HepG2 (cell line): Measurements from ENCODE around the gene MPIG6B. TPM values are rescaled to one million over a fixed set of nuclear protein-coding genes. Genes with fewer than 3 reads are reported as not detected.

Experiments used
- EP300 ChIP-seq, 3 experiments: sonication (generic) in 1 of 3; formaldehyde crosslinking in 1 of 3; IDR thresholded peaks; 2 replicates each; pipeline versions ENCODE4 v1.5.1 to v1.6.1; 2011 to 2020; ENCODE audit warnings: low read depth in 2 of 3, low read length in 2 of 3, borderline replicate concordance in 1 of 3, improper control_type of control experiment in 1 of 3, mild to moderate bottlenecking in 1 of 3, missing genetic modification reagents in 1 of 3, moderate library complexity in 1 of 3
- KDM2A ChIP-seq: sonication (generic); formaldehyde crosslinking; IDR thresholded peaks from 2 replicates; pipeline ENCODE4 v1.4.0; 2020; ENCODE audit warnings: low read depth, missing genetic modification reagents, borderline replicate concordance
- KMT2B ChIP-seq: IDR thresholded peaks from 2 replicates; pipeline ENCODE4 v1.6.1; 2016; ENCODE audit warnings: missing genetic modification reagents, missing compliant biosample characterization
- MATR3 ChIP-seq: sonication (generic); formaldehyde crosslinking; IDR thresholded peaks from 2 replicates; pipeline ENCODE4 v1.4.0; 2020; ENCODE audit warnings: missing genetic modification reagents
- MIXL1 ChIP-seq: IDR thresholded peaks from 2 replicates; pipeline ENCODE4 v1.6.1; 2016
- PHF21A ChIP-seq: sonication (generic); formaldehyde crosslinking; IDR thresholded peaks from 2 replicates; pipeline ENCODE4 v1.5.0; 2020; ENCODE audit warnings: mild to moderate bottlenecking, missing genetic modification reagents
- RAD51 ChIP-seq: fragments of 450-650 bp; IDR thresholded peaks from 2 replicates; pipeline ENCODE4 v1.6.1; 2016; ENCODE audit warnings: borderline replicate concordance
- TBL1XR1 ChIP-seq: fragments of 150-350 bp; IDR thresholded peaks from 2 replicates; pipeline ENCODE4 v1.6.1; 2014; ENCODE audit warnings: borderline replicate concordance, low read length; ENCODE audit not compliant: partially characterized antibody
- ZBTB21 ChIP-seq: sonication (generic); formaldehyde crosslinking; IDR thresholded peaks from 2 replicates; pipeline ENCODE4 v1.4.0; 2020; ENCODE audit warnings: missing genetic modification reagents
- ZFP62 ChIP-seq: sonication (generic); formaldehyde crosslinking; IDR thresholded peaks from 2 replicates; pipeline ENCODE4 v1.4.0; 2020; ENCODE audit warnings: missing genetic modification reagents
- ZNF253 ChIP-seq: sonication (generic); formaldehyde crosslinking; IDR thresholded peaks from 2 replicates; pipeline ENCODE4 v1.8.0; 2022; ENCODE audit warnings: mild to moderate bottlenecking, missing genetic modification reagents, borderline replicate concordance
- ZNF282 ChIP-seq: fragments of 450-650 bp; IDR thresholded peaks from 2 replicates; pipeline ENCODE4 v1.6.1; 2018; ENCODE audit not compliant: partially characterized antibody
- ZNF33A ChIP-seq: sonication (generic); formaldehyde crosslinking; IDR thresholded peaks from 2 replicates; pipeline ENCODE4 v1.5.1; 2020; ENCODE audit warnings: missing genetic modification reagents, mild to moderate bottlenecking, moderate library complexity, borderline replicate concordance
- polyA plus RNA-seq, 8 experiments: library from polyadenylated mRNA; depleted of rRNA in 3 of 8; stranded (reverse) in 7 of 8; unstranded in 1 of 8; fragments of >200 nt; fragmentation: Illumina TruSeq in 4 of 8; extraction: Trizol in 4 of 8; gene quantifications; 2 replicates each; pipeline versions ENCODE4 v1.2.1 to v1.2.3, GENCODE V29; 2011 to 2016; ENCODE audit warnings: low read depth in 4 of 8, missing spikeins in 1 of 8, mixed read lengths in 1 of 8; ENCODE audit not compliant: insufficient read depth in 1 of 8
- total RNA-seq, 5 experiments: library from RNA; depleted of rRNA; stranded (reverse); fragments of >200 nt; fragmentation: Illumina TruSeq; extraction: Trizol; gene quantifications; 2 replicates each; pipeline ENCODE4 v1.2.3, GENCODE V29; 2016; ENCODE audit warnings: low read depth in 1 of 5
- TF ChIP-seq, protein P1 (sequence below): sonication (generic); formaldehyde crosslinking; IDR thresholded peaks from 2 replicates; pipeline ENCODE4 v1.4.0; 2020; ENCODE audit warnings: low read depth, mild to moderate bottlenecking, missing genetic modification reagents
- TF ChIP-seq, protein P2 (sequence below): sonication (generic); formaldehyde crosslinking; IDR thresholded peaks from 2 replicates; pipeline ENCODE4 v1.4.0; 2020; ENCODE audit warnings: missing genetic modification reagents
- TF ChIP-seq, protein P3 (sequence below), 2 experiments: sonication (generic) in 1 of 2; formaldehyde crosslinking in 1 of 2; IDR thresholded peaks; 2 replicates each; pipeline versions ENCODE4 v1.4.0 to v1.6.1; 2016 to 2020; ENCODE audit warnings: borderline replicate concordance in 1 of 2, low read depth in 1 of 2, mild to moderate bottlenecking in 1 of 2, missing genetic modification reagents in 1 of 2
- TF ChIP-seq, protein P4 (sequence below): sonication (generic); formaldehyde crosslinking; IDR thresholded peaks from 2 replicates; pipeline ENCODE4 v1.4.0; 2020; ENCODE audit warnings: missing genetic modification reagents; ENCODE audit errors: not compliant biosample characterization

MPIG6B gene
- total and polyA plus RNA-seq, 2 of the 13 experiments (the other 11 are each of a cell fraction or from before 2014, with no cell fraction given) = not detected

DNA sequence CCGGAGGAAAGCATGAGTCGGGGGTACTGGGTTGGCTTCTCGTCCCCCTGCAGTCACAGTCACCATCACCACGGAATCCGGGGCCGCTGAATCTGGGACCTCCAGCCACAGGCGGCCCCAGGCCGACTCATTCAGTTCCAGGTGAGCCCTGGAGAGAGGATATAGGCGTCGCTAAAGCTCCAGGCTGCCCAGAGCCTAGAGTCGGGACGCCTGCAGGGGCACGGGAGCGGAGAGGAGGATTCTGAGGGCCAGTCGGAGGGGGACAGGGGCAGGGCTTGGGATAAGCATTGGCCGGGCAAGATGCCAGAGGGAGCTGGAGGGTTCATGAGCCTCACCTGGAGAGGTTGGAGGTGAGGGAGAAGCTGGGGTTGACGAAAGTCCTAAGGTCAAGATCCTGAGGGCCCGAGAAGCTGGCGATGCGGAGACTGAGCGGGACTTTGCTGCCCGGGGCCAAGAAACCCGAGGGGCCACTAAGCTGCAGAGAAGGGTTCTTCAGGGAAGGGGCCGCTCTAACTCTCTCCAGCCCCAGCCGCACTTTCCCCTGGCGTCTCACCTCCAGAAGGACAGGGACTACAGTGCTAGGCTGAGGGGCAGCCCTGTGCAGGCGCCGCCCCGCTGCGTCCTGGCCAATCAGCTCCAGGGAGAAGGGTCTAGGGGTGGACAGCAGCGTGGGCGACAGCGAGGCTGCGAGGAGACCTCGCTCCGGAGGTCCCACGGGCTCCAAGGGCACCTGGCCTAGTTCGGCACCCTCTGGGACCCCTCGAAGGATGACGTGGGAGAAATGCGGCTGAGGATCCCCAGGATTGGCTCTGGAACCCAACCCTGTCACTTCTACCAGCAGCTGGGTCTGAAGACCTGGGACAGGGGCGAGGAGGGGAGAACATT, 43.0 kb downstream of the MPIG6B start (continued):
- no peak for TF ChIP-seq RAD51
- TF ChIP-seq, protein P1, sequence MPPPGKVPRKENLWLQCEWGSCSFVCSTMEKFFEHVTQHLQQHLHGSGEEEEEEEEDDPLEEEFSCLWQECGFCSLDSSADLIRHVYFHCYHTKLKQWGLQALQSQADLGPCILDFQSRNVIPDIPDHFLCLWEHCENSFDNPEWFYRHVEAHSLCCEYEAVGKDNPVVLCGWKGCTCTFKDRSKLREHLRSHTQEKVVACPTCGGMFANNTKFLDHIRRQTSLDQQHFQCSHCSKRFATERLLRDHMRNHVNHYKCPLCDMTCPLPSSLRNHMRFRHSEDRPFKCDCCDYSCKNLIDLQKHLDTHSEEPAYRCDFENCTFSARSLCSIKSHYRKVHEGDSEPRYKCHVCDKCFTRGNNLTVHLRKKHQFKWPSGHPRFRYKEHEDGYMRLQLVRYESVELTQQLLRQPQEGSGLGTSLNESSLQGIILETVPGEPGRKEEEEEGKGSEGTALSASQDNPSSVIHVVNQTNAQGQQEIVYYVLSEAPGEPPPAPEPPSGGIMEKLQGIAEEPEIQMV (CRISPR knock-in tag) = no peak; the same call in 1 of the 2 replicates
- no peak for TF ChIP-seq ZNF282
- TF ChIP-seq, protein P2, sequence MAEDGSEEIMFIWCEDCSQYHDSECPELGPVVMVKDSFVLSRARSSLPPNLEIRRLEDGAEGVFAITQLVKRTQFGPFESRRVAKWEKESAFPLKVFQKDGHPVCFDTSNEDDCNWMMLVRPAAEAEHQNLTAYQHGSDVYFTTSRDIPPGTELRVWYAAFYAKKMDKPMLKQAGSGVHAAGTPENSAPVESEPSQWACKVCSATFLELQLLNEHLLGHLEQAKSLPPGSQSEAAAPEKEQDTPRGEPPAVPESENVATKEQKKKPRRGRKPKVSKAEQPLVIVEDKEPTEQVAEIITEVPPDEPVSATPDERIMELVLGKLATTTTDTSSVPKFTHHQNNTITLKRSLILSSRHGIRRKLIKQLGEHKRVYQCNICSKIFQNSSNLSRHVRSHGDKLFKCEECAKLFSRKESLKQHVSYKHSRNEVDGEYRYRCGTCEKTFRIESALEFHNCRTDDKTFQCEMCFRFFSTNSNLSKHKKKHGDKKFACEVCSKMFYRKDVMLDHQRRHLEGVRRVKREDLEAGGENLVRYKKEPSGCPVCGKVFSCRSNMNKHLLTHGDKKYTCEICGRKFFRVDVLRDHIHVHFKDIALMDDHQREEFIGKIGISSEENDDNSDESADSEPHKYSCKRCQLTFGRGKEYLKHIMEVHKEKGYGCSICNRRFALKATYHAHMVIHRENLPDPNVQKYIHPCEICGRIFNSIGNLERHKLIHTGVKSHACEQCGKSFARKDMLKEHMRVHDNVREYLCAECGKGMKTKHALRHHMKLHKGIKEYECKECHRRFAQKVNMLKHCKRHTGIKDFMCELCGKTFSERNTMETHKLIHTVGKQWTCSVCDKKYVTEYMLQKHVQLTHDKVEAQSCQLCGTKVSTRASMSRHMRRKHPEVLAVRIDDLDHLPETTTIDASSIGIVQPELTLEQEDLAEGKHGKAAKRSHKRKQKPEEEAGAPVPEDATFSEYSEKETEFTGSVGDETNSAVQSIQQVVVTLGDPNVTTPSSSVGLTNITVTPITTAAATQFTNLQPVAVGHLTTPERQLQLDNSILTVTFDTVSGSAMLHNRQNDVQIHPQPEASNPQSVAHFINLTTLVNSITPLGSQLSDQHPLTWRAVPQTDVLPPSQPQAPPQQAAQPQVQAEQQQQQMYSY (CRISPR knock-in tag) = no peak
- TF ChIP-seq ZBTB21 = no peak
- TF ChIP-seq ZNF33A (CRISPR knock-in tag) = no peak
- TF ChIP-seq, protein P3, sequence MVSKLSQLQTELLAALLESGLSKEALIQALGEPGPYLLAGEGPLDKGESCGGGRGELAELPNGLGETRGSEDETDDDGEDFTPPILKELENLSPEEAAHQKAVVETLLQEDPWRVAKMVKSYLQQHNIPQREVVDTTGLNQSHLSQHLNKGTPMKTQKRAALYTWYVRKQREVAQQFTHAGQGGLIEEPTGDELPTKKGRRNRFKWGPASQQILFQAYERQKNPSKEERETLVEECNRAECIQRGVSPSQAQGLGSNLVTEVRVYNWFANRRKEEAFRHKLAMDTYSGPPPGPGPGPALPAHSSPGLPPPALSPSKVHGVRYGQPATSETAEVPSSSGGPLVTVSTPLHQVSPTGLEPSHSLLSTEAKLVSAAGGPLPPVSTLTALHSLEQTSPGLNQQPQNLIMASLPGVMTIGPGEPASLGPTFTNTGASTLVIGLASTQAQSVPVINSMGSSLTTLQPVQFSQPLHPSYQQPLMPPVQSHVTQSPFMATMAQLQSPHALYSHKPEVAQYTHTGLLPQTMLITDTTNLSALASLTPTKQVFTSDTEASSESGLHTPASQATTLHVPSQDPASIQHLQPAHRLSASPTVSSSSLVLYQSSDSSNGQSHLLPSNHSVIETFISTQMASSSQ (IDR thresholded peaks at IDR 0.05; ENCODE audit: low read depth) = no peak
- TF ChIP-seq, protein P3 (CRISPR knock-in tag; IDR thresholded peaks at IDR 0.05; ENCODE audit: borderline replicate concordance) = peak; percentile 51; the same call in 1 of the 2 replicates
- peak; percentile 68; the same call in 1 of the 2 replicates for TF ChIP-seq KDM2A (CRISPR knock-in tag)
- no peak for TF ChIP-seq TBL1XR1
- TF ChIP-seq ZNF253 (CRISPR knock-in tag) = no peak
- no peak for TF ChIP-seq ZFP62
- TF ChIP-seq MATR3 = no peak
- TF ChIP-seq MIXL1 (CRISPR knock-in tag) = 0 out of 2 replicates have a peak, but pooled peaks have one; percentile 27
- no peak for TF ChIP-seq EP300 (IDR thresholded peaks at IDR 0.05; ENCODE audit: low read depth in 2 of 2, low read length in 2 of 2)
- TF ChIP-seq EP300 (CRISPR knock-in tag; IDR thresholded peaks at IDR 0.05; ENCODE audit: borderline replicate concordance) = no peak
- TF ChIP-seq KMT2B (CRISPR knock-in tag) = 0 out of 2 replicates have a peak, but pooled peaks have one; percentile 36
- TF ChIP-seq PHF21A (CRISPR knock-in tag) = no peak; the same call in 1 of the 2 replicates
- TF ChIP-seq, protein P4, sequence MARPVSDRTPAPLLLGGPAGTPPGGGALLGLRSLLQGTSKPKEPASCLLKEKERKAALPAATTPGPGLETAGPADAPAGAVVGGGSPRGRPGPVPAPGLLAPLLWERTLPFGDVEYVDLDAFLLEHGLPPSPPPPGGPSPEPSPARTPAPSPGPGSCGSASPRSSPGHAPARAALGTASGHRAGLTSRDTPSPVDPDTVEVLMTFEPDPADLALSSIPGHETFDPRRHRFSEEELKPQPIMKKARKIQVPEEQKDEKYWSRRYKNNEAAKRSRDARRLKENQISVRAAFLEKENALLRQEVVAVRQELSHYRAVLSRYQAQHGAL (CRISPR knock-in tag) = no peak
